CD4-positive, alpha-beta T cell treated with Interleukin-12 subunit alpha and Interleukin-12 subunit beta, for 1 hour (primary cell): ENCODE measurements around the gene SH3BGRL3.
A peak's percentile ranks its signal among the peaks of the same experiment; 100 is the strongest.
"Not testable (repeated sequence)": the region's sequence is repeated elsewhere in the genome, so short reads cannot be mapped to it uniquely, and the experiment has no call there.

Source experiments
- DNase-seq: peaks from one replicate; pipeline ENCODE4 v3.0.0-alpha.2; 2020

SH3BGRL3 gene

DNA sequence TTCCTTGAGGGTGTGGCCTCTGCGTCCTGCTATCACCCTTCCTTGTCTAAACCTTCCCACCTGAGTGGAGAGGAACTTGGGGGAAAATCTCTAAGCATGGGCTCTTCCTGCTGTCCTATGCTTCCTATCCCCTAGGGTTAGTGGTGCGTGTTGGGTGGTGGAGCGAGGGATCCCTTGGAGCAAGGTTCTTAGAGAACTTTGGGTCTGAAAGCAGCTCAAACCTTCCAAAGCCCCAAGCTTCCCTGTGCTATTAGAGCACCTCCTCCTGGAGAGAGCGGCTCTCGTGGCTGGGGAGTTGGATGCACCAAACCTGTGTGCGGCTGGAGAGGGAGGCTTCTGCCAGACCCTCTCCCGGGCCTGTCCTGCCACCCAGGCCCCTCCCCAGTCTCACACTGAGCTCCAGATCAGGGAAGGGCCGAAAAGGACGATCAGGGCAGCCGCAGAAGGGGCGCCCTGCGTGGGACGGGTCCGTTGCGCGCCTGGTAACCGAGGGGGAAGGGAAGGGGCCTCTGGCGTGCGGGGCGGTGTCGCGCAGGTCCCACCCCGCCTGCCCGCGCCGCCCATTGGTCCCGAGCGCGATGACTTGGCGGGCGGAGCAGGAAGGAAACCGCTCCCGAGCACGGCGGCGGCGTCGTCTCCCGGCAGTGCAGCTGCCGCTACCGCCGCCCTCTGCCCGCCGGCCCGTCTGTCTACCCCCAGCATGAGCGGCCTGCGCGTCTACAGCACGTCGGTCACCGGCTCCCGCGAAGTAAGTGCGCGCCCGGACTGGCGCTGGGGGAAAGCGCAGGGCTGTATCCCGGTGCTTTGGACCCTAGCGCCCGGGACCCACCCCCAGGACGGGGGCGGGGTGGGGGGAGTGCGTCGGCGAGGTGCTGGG is at the start of gene SH3BGRL3:
Gene SH3BGRL3, plus strand, starts transcription at position 631 of the 877 bp plus-strand sequence. Its CDS starts 70 bp downstream, at position 701.
- DNase-seq: peak; percentile 87

DNA sequence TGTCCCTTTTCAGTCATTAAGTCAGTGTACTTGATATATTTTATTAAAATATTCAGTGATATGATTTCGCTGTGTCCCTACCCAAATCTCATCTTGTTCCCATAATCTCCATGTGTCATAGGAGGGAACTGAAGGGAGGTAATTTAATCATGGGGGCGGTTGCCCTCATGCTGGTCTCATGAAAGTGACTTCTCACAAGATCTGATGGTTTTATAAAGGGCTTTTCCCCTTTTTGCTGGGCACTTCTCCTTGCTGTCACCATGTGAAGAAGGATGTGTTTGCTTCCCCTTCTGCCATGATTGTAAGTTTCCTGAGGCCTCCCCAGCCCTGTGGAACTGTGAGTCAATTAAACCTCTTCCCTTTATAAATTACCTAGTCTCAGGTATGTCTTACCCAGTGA is 49.2 kb upstream of the SH3BGRL3 start:
- DNase-seq: not testable (repeated sequence)

DNA sequence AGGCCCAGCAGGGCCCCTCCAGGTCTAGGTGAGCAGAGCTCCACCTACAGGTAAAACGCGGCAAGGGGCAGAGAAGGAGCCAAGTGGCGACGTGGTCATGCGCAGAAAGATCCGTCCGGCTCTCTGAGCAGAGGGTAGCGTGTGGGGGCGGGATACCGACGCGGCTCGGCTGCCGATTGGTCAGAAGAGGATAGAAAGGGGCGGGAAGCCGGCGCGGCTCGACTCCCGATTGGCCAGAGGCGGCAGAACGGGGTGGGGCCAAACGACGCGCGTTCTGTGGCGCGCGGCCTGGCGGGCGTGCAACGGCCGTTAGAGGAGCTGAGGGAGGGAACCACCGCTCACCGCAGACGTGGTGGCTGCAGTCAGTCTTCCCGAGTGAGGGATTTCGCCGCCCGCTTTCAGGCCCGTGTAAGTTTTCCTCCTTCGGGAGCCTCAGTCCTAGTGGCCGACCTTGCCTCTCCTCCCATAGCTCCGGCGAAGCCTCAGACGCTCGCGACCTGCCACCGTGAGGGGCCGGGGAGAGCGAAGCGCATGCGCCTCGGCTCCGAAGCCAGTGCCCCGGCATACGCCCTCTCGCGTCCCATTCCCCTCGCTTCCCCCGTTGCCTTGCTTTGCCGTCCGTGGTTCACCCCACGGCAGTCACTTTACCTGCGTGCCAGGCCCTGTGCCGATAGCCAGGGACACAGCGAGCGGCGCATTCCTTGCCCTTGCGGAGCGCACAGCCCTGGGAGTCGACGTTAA is 45.8 kb upstream of the SH3BGRL3 start, which contains the start of gene CEP85:
Gene CEP85, plus strand, starts transcription at position 298 of the 741 bp plus-strand sequence. CDS start 5,584 bp downstream, outside the sequence.
- peak; percentile 99 for DNase-seq

DNA sequence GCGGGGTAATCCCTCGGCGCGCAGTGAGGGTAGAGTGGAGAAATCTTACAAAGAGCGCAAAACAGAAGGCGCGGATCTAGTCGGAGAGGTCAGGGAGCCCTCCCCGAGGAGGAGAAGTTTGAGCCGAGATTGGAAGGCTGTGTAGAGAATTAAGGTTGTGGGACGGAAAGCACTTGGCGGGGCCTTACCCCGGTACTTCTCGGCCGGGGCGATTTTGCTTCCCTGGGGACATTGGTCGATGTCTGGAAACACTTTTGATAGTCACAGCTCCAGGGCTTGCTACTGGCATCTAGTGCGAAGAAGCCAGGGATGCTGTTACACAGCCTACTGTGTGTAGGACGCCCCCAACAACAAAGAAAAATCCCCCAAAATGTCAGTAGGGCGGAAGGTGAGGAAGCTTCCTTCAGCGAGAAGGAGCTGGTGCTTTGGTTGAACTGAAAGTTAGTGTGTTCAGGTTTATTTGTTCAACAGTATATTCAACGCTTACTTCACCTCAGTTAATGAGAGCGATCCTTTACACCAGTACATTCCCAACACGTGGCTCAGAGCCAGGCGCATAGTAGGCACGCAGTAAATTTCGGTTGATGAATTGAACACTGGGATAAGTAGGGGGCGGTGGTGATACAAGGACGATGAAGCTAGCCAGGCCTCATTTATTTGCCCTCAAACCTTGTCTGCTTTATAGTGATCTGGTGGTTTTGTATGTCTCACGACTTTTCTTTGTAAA is 45.1 kb upstream of the SH3BGRL3 start:
- DNase-seq: peak; percentile 26

DNA sequence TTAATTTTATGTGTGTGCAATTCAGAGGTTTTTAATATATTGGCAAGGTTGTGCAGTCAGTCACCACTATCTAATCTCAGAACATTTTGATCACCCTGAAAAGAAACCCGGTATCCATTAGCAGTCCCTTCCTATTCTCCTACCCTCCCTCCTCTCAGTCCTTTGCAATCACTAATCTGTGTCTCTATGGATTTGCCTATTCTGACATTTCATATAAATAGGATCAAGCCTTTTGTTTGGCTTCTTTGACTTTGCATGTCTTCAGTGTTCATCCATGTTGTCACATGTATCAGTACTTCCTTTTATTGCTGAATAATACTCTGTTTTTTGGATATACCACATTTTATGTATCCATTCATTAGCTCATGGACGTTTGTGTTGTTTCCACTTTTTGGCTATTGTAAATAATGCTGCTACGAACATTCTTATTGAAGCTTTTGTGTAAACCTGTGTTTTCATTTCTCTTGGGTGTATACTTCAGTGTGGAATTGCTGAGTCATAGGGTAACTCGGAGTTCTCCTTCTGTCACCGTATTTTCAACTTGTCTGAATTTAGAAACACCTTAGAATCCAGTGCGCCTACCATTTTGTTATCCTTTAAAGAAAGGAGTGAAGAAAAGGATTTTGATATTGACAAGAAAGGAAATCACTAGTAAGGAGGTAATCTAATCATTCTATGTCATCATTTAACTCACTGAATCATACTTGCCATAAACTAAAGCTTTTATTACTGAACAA is 42.5 kb upstream of the SH3BGRL3 start:
- no peak for DNase-seq

DNA sequence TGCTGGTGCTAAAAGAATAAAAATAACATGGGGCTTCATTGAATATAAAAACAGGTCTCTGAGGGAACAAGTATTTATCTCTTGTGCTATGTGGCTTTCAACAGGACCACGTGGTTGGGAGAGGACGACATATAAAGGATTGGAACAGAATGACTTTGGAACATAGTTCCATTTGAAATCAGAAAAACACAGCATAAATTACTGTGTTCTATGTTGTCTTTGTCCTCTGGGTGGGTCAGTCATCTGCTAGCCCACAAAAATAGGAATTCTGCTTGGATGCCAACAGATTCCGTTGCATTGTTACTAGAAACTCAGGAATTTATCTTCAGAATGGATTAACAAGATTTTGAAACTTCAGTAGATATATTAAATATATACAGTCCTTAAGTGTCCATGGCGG is 40.0 kb upstream of the SH3BGRL3 start:
- no peak for DNase-seq

DNA sequence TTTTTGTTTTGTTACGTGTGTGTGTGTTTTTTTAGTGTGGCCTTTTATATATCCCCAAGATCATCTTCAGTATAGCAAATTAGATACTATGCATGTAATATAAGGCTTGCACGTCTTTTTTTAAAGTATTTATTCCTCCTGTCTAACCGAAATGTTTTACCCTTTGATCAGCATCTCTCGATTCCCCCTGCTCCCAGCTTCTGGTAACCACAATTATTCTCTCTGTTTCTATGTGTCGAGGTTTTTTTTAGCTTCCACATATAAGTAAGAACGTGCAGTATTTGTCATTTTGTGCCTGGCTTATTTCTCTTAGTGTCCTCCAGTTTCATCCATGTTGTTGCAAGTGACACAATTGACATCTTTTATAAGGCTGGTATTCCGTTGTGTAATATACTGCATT is 27.2 kb upstream of the SH3BGRL3 start:
- DNase-seq: no peak

DNA sequence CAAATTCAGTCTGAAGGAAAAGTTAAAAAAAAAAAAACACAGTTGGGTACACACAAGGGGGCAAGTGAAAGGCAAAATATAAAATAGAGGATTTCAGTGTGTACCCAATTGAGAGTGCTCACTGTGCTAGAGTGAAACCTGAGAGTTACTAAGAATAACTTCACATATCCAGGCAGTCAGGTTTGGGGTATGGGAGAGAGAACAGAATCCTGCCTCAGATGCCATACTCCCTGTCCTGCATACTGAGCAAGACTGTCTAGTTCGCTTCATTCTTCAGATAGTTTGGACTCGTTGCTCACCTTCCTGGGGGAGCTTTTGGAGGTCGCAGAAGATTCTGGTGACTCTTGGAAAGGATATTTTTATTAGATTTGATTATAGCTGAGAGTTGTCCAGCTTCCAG is 25.5 kb upstream of the SH3BGRL3 start:
- DNase-seq: no peak

DNA sequence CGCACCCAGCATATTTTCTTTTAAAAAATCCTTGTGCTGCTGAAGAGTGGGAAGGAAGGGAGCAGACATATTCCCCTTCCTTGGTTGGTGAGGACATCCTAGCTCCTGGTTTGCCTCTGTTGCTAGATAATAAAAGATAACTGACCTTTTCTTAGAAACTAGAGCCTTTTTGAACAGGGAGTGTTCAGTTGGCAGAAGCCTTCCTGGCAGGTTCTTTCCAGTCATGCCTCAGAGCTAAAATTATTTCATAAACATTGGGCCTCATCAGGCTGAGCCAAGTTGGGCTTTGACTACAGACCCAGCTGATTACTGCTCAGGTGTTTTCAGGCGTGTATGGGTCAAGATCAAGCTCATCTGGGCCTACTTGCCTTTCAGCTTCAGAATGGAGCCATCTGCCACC is 22.7 kb upstream of the SH3BGRL3 start:
- DNase-seq: no peak

DNA sequence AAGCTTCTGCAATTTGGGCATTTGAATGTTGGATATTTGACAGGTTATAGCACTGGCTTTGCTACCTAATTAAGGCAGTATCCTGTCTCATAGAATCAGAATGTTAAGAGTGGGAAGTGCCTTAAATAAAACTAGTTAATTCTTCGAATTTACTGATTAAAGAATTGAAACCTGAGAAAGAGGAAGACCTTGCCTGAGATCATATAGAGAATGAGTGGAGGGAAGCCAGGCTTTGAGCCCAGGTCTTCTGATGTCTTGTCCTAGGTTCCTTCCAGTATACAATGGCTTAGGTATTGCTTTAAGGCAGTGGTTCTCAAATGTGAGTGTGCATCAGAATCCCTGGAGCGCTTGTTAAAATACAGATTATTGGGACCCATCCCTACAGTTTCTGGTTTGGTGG is 20.9 kb upstream of the SH3BGRL3 start:
- DNase-seq: no peak

DNA sequence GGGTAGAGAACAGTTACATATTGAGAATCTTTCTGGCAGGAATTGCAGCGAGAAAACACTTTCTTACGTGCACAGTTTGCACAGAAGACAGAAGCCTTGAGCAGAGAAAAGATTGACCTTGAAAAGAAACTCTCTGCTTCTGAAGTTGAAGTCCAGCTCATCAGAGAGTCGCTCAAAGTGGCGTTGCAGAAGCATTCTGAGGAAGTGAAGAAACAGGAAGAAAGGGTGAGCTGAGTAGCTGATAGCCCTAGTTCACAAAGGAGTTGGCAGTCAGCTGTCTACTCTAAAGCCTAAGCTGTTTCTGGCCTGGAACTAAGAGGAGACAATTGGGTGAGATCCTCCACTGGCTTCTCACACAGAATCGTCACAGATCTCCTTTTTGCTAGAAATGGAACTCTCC is 20.3 kb upstream of the SH3BGRL3 start:
- DNase-seq: no peak

DNA sequence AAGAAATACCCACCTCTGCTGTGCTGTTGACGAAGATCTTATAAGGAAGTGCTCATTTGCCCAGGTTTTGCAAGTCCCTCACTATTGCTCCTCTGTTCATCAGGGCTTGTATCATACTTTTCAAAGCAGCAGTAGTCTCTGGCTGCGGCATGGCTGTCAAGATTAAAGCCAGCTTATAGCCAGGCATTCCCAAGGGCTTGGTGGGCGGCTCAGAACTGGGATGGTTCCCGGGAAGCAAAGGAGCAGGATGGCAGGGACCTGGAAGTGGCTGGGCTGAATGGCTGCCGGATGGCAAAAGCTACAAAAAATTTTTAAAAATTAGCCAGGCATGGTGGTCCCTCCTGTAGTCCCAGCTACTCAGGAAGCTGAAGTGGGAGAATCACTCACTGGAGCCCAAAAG is 16.7 kb upstream of the SH3BGRL3 start:
- DNase-seq: no peak

DNA sequence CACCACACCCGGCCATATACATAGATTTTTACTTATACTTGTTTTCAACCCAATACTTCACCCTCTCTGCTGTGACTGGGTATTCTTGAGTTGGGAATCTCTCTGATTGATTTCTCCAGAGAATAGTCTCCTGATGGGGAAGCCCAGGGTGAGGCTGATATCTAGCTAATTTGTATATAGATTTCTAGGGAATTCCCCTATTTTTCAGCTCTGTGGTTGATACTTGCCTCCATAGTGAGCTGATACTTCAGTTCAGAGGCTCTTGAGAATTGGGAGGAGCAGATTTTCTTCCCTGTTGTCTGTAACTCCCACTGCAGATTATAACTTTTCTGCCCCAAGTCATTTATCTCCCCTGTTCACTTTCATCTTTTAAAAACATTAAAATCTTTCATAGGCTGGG is 14.5 kb upstream of the SH3BGRL3 start:
- DNase-seq: no peak

DNA sequence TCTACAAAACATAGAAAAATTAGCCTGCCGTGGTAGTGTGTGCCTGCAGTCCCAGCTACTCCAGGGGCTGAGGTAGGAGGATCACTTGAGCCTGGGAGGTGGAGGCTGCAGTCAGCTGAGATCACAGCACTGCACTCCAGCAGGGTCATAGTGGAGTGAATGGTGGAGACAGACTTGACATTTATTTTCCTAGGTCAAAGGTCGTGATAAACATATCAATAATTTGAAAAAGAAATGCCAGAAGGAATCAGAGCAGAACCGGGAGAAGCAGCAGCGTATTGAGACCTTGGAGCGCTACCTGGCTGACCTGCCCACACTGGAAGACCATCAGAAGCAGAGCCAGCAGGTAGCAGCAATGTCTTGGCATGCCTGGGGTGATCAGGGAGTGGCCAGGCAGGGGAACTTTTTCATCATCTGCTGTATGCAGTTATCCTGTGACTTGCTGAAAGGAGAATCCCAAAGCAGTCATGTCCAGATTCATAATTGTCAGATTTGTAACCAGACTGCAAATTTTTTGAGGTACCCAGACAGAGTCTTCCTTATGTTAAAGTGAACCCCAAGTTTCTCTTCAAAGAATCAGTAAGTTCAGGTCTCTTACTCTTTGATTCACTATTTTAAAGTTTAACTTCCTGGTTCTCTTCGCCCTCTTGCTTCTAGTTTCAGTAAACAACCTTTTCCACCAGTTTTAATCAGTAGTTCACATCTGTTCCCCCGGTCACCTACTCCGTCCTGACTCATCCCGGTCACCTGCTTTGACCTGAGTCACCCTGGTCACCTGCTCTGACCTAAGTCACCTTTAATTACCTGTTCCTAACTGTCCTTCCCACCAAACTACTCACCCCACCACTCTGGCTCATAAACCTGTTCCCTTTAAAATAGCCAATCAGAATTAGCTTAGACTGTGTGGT is 11.3 kb upstream of the SH3BGRL3 start:
- DNase-seq: no peak

DNA sequence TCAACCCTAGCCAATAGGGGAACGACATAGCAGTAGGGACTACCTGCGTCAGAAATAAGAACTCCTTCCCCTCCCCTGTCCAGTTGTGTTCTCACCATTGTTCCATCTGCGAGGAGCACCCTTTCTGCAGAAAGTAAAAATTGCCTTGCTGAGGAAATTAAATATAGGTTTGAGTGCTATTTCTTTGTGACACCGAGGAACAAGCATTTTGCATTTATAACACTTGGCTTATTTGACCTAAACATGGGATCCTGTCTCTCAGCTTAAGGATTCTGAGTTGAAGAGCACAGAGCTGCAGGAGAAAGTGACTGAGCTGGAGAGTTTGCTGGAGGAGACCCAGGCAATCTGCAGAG is 10.7 kb upstream of the SH3BGRL3 start:
- no peak for DNase-seq

DNA sequence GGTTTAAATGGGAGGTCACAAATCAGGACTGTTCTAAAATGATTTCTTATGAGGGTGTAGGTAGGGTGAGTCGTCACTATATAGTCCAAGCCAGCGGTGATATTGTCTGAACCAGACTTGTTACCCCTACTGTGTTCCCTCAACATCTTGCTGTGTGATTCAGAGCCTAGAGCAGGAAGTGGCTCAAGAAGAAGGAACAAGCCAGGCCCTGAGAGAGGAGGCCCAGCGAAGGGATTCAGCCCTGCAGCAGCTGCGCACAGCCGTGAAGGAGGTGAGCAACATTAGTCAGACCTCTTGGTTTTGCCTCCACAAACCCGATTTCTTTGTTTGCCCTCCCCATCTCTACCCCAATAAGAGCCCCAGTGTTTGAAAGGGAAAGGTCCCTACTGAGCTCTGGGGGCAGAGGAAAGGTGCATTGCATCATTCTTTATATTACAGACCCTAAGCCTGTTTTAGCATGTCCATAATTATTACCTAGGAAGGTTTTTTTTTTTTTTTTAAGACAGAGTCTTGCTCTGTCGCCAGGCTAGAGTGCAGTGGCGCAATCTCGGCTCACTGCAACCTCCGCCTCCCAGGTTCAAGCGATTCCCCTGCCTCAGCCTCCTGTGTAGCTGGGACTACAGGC is 5.0 kb upstream of the SH3BGRL3 start:
- DNase-seq: no peak

DNA sequence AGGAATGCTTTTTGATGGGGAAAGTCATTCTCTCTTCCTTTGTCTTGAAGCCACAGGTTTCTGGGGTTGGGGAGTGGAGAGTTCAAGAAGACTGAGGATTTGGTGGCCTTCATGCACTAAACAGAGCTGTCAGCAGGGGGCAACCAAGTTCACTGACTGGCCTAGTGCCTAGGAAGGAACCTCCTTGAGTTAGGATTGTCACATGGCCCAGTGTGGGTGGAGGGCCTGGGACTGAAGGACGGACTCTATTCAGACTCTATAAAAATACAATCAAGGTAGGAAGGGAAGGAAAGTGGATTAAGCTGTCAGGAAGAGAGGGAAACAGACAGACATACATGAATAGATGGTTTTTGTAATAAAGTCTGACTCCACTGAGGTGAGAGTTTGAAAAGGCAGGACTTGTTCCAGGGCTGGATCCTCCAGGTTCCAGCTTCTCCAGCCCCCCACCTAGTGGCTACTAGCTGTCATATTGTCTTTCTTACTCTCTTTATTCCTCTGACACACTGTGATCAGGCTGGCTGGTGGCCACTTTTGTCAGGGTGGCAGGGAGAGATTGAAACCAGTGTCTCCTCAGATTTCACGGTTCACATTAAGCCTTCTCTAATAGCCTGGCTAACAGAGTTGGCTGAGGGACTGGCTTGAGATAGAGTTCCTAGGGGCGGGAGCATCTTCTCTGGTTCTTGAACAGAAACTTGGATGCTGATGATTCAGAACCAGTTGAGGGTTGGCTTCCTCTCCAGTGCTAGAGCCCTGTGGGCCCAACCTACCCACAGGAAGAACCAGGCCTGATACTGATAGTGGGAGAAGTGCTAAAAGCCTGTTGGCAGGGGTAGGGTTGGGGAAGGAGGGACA is 4.1 kb upstream of the SH3BGRL3 start:
- DNase-seq: peak; percentile 80

DNA sequence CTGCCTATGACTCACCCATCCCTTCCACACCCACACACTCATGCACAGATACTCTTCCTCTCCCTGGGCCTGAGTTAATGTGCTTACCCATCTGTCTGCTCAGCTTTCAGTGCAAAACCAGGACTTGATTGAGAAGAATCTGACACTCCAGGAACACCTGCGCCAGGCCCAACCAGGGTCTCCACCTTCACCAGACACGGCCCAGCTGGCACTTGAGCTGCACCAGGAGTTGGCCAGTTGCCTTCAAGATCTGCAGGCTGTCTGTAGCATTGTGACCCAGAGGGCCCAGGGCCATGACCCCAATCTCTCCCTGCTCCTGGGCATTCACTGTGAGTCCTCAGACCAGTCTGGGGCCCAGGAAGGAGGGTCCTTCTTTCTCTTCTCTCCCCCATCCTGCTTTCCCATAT is 3.5 kb upstream of the SH3BGRL3 start:
- DNase-seq: no peak

DNA sequence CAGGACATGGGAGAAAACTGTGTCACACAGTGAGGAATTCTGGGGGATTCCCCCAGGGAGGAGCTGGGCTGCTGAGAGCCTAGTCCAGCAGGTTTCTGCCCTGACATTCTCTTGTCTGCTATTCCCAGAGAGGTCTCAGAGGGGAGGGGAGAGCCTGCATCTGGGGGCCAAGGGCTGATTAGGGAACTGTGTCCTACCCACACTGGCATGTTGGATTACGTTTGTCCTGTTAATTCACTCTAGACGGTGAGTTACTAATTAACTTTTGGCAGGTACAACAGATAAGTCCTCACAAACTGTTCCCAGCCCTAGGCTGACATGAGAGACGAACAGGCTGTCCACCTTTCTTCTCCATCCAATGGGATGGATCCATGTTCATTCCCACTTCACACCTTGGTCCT is 2.6 kb upstream of the SH3BGRL3 start:
- no peak for DNase-seq

DNA sequence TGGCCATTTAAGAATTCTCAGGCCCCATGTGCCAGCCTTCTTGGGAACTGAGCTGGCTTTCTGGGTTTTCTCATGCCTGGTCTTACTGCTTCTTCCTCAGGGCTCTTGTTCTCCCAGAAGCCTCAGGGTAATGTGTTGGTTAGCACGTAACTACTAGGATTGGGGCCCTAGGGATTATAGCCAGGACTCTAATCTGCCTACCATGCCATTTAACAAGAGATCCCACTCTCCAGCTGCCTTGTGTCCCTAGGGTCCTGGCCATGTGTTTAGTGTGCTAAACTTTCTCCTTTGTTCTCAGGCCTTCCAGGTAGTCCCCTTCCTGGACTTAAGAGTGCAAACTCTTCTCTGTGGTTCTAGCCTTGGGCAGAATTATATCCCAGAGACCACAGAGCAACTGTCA is 2.2 kb upstream of the SH3BGRL3 start:
- DNase-seq: no peak
